Measurements from ENCODE around the gene AJUBA. TPM values are rescaled to one million over a fixed set of nuclear protein-coding genes. Genes with fewer than 3 reads are reported as not detected.

AJUBA gene
- total RNA-seq, 1 experiment from 2014 or later = 32.7 TPM

DNA sequence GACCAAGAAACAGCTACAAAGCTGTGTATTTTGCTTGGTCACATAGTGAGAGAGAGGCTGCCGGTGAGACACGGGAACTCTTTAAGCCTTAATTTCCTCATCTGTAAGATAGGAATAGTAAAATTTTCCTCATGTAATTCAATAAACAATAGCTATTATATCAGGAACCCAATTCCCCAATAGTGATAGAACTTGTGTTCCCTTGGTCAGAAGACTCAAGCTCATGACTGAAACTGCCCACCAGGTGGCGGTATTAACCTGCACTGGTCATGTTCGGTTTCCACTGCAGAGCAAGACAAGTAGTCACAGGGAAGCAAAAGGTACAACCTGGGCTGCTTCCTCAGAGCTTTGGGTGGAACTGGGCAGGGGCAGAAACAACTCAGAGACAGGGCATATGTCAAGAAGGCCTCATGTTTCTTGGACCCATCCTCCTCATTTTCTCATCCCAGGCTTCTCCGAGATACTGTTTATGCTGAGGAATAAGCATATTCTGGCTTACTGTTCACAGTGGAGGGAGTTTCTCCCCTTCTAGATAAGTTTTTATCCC, 4.2 kb upstream of the AJUBA start:
- H3K36me3 Mint-ChIP-seq (ENCODE audit: insufficient read depth, unreplicated experiment) = peaks cover 9% of the 10 kb centered on the region
- H3K27me3 Mint-ChIP-seq (ENCODE audit: unreplicated experiment) = no peaks in the 10 kb centered on the region
- CTCF ChIA-PET = interaction anchor here (0.6 to 1.7 kb wide), 23 partner anchors 9 to 201 kb away, joined by 3 to 46 read pairs (median 5); partner anchors contain the start of genes CDH24, HAUS4 and PRMT5
- H3K27ac Mint-ChIP-seq (ENCODE audit: unreplicated experiment) = no peak overlapping the region
- H3K9me3 Mint-ChIP-seq (ENCODE audit: low read depth, unreplicated experiment) = no peaks in the 10 kb centered on the region
- no TSS peak for BruUV-seq (replicated peaks)
- H3K4me3 Mint-ChIP-seq (ENCODE audit: low read depth, unreplicated experiment) = no peak overlapping the region
- intact Hi-C loops (cut with micrococcal nuclease; ENCODE audit: unreplicated experiment) = loop anchor here (2.0 kb wide), 1 partner anchor 70 kb away; the partner anchor contains the start of gene CDH24
- TF ChIP-seq, protein P1, sequence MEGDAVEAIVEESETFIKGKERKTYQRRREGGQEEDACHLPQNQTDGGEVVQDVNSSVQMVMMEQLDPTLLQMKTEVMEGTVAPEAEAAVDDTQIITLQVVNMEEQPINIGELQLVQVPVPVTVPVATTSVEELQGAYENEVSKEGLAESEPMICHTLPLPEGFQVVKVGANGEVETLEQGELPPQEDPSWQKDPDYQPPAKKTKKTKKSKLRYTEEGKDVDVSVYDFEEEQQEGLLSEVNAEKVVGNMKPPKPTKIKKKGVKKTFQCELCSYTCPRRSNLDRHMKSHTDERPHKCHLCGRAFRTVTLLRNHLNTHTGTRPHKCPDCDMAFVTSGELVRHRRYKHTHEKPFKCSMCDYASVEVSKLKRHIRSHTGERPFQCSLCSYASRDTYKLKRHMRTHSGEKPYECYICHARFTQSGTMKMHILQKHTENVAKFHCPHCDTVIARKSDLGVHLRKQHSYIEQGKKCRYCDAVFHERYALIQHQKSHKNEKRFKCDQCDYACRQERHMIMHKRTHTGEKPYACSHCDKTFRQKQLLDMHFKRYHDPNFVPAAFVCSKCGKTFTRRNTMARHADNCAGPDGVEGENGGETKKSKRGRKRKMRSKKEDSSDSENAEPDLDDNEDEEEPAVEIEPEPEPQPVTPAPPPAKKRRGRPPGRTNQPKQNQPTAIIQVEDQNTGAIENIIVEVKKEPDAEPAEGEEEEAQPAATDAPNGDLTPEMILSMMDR (IDR thresholded peaks at IDR 0.05; ENCODE audit: unreplicated experiment) = peak; percentile 50
- H3K4me1 Mint-ChIP-seq (ENCODE audit: low read depth, unreplicated experiment) = no peaks in the 10 kb centered on the region
- DNase-seq = peak; percentile 87

- no TSS peak for BruUV-seq (replicated peaks)
- H3K27ac Mint-ChIP-seq (ENCODE audit: unreplicated experiment) = no peak overlapping the region
- no peaks in the 10 kb centered on the region for H3K9me3 Mint-ChIP-seq (ENCODE audit: low read depth, unreplicated experiment)
- no peaks in the 10 kb centered on the region for H3K27me3 Mint-ChIP-seq (ENCODE audit: unreplicated experiment)
- H3K4me1 Mint-ChIP-seq (ENCODE audit: low read depth, unreplicated experiment) = no peaks in the 10 kb centered on the region
- CTCF ChIA-PET = interaction anchor here (0.6 to 1.7 kb wide), 21 partner anchors 8 to 201 kb away, joined by 3 to 46 read pairs (median 5); partner anchors contain the start of genes CDH24, HAUS4 and PRMT5
- TF ChIP-seq, protein P1 (IDR thresholded peaks at IDR 0.05; ENCODE audit: unreplicated experiment) = no peak
- no peak for DNase-seq
- H3K36me3 Mint-ChIP-seq (ENCODE audit: insufficient read depth, unreplicated experiment) = peaks cover 9% of the 10 kb centered on the region
- H3K4me3 Mint-ChIP-seq (ENCODE audit: low read depth, unreplicated experiment) = no peak overlapping the region
- intact Hi-C loops (cut with micrococcal nuclease; ENCODE audit: unreplicated experiment) = loop anchor here (2.0 kb wide), 1 partner anchor 71 kb away; the partner anchor contains the start of gene CDH24
Observed at GRCh38 chr14:22985894-22986507, 3.6 kb upstream of the AJUBA start.

DNA sequence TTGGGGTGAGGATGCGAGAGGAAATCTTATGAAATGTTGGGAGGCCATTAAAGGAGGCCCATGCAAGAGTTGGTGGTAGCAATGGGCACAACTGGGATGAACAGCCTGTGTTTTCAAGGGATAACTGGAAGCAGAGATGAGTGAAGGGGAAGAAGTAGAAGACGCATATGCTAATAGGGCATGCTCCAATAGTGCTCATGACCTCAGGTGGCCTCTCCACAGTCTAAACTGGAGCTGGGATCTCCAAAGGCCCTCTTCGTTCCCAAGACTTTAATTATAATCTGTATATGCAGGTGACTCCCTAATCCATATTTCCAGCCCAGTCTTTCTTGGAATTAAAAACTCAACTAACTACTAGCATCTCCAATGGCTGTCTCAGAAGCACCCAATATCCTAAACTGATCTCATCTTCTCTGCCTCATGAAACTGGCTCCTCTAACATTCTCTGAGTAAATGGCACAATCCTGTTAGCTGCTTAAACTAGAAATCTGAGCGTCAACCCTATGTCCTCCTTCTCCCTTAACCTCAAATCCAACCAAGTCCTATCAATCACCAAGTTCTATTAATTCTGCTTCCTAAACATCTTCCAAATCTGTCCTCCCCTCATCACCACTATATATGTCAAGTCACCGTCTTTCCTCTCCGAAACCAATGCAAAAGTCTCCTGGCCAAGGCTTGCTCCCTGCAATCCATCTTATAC, 2.8 kb upstream of the AJUBA start:
- Mint-ChIP-seq H3K27ac (ENCODE audit: unreplicated experiment) (no peak overlapping the region), H3K9me3 (ENCODE audit: low read depth, unreplicated experiment) (no peaks in the 10 kb centered on the region), H3K4me1 (ENCODE audit: low read depth, unreplicated experiment) (peaks cover 2% of the 10 kb centered on the region), H3K4me3 (ENCODE audit: low read depth, unreplicated experiment) (no peak overlapping the region), H3K36me3 (ENCODE audit: insufficient read depth, unreplicated experiment) (peaks cover 18% of the 10 kb centered on the region), H3K27me3 (ENCODE audit: unreplicated experiment) (no peaks in the 10 kb centered on the region)
- TF ChIP-seq, protein P1 (IDR thresholded peaks at IDR 0.05; ENCODE audit: unreplicated experiment) = no peak
- intact Hi-C loops (cut with micrococcal nuclease; ENCODE audit: unreplicated experiment) = loop anchor here (5.0 kb wide), 1 partner anchor 428 kb away; no protein-coding TSS in a partner anchor
- DNase-seq = no peak
- CTCF ChIA-PET = no interaction called here
- BruUV-seq (replicated peaks) = no TSS peak

- Mint-ChIP-seq H3K27me3 (ENCODE audit: unreplicated experiment) (no peaks in the 10 kb centered on the region), H3K9me3 (ENCODE audit: low read depth, unreplicated experiment) (no peaks in the 10 kb centered on the region), H3K36me3 (ENCODE audit: insufficient read depth, unreplicated experiment) (peaks cover 35% of the 10 kb centered on the region), H3K27ac (ENCODE audit: unreplicated experiment) (no peak overlapping the region), H3K4me3 (ENCODE audit: low read depth, unreplicated experiment) (no peak overlapping the region), H3K4me1 (ENCODE audit: low read depth, unreplicated experiment) (peaks cover 33% of the 10 kb centered on the region)
- TF ChIP-seq, protein P1 (IDR thresholded peaks at IDR 0.05; ENCODE audit: unreplicated experiment) = no peak
- no peak for DNase-seq
- intact Hi-C loops (cut with micrococcal nuclease; ENCODE audit: unreplicated experiment) = loop anchor here (2.0 to 5.0 kb wide), 2 partner anchors 51 to 425 kb away; no protein-coding TSS in a partner anchor
- CTCF ChIA-PET = interaction anchor here (0.8 to 2.6 kb wide), 7 partner anchors 8 to 87 kb away, joined by 3 to 10 read pairs (median 7); partner anchors contain the start of genes CDH24 and PRMT5
- BruUV-seq (replicated peaks) = no TSS peak
Observed at GRCh38 chr14:22981876-22982476, 375 bp downstream of the AJUBA start.

Data from Calu3 (cell line).